SU-DHL-6 (cell line): ENCODE measurements around the gene HSPA1A.

Source experiments
- H2AFZ ChIP-seq: fragments of 200-600 bp; sonication (generic); 2 replicates; pipeline ENCODE4 v1.6.1; 2014; ENCODE audit warnings: low read depth, mild to moderate bottlenecking, moderate library complexity, mixed read lengths, antibody characterized with exemption, low read length; ENCODE audit not compliant: severe bottlenecking
- H3F3A ChIP-seq: fragments of 200-600 bp; shearing (Covaris generic); 2 replicates; pipeline ENCODE4 v1.6.0; 2016; ENCODE audit warnings: antibody characterized with exemption, mild to moderate bottlenecking; ENCODE audit not compliant: insufficient read depth
- H3K27ac ChIP-seq: fragments of 200-600 bp; sonication (generic); 2 replicates; pipeline ENCODE4 v1.5.1; 2016; ENCODE audit warnings: low read depth, mild to moderate bottlenecking, low read length, moderate library complexity, mixed read lengths
- H3K27me3 ChIP-seq: fragments of 200-600 bp; sonication (generic), shearing (Covaris generic); 2 replicates; pipeline ENCODE4 v1.6.0; 2014; ENCODE audit warnings: mild to moderate bottlenecking, low read length
- H3K36me3 ChIP-seq: fragments of 200-600 bp; sonication (generic); 2 replicates; pipeline ENCODE4 v1.6.1; 2014; ENCODE audit warnings: mild to moderate bottlenecking, low read length, mixed read lengths
- H3K4me2 ChIP-seq: fragments of 300-600, 200-600 bp; shearing (Covaris generic), sonication (generic); 2 replicates; pipeline ENCODE4 v1.6.0; 2014; ENCODE audit warnings: low read length, low read depth, mild to moderate bottlenecking; ENCODE audit not compliant: poor library complexity, severe bottlenecking
- H3K4me3 ChIP-seq: fragments of 200-600 bp; sonication (generic); 2 replicates; pipeline ENCODE4 v1.5.1; 2014; ENCODE audit warnings: antibody characterized with exemption, low read length, mild to moderate bottlenecking, mixed read lengths; ENCODE audit not compliant: insufficient read depth, poor library complexity, severe bottlenecking
- H3K79me2 ChIP-seq: fragments of 200-600 bp; sonication (generic); 2 replicates; pipeline ENCODE4 v1.6.1; 2014; ENCODE audit warnings: mild to moderate bottlenecking, low read length, moderate library complexity; ENCODE audit not compliant: insufficient read depth
- H3K9ac ChIP-seq: fragments of 200-600 bp; sonication (generic); 2 replicates; pipeline ENCODE4 v1.7.0; 2014; ENCODE audit warnings: mild to moderate bottlenecking, low read length
- H3K9me2 ChIP-seq: fragments of 200-600 bp; sonication (generic); replicated peaks from 2 replicates; pipeline ENCODE4 v1.6.1; 2014; ENCODE audit warnings: low read length; ENCODE audit not compliant: insufficient read depth
- H3K9me3 ChIP-seq: fragments of 200-600 bp; sonication (generic); 2 replicates; pipeline ENCODE4 v1.6.1; 2014; ENCODE audit warnings: low read length, mixed read lengths; ENCODE audit not compliant: insufficient read depth
- H4K20me1 ChIP-seq: fragments of 200-600 bp; sonication (generic); 2 replicates; pipeline ENCODE4 v1.6.1; 2014; ENCODE audit warnings: low read depth, mild to moderate bottlenecking, antibody characterized with exemption, low read length, moderate library complexity, mixed read lengths
- EZH2phosphoT487 ChIP-seq: fragments of 200-600 bp; sonication (generic), shearing (Covaris generic); conservative IDR thresholded peaks from 2 replicates; pipeline ENCODE4 v1.6.1; 2018; ENCODE audit warnings: mild to moderate bottlenecking, antibody characterized with exemption, low read length, moderate library complexity, mixed read lengths
- TF ChIP-seq, protein P1 (sequence below): fragments of 200-600 bp; sonication (generic); IDR thresholded peaks from one replicate; pipeline ENCODE4 v1.5.1; 2017; ENCODE audit warnings: antibody characterized with exemption, mild to moderate bottlenecking, low read length, moderate library complexity; ENCODE audit not compliant: insufficient read depth, poor library complexity, severe bottlenecking

HSPA1A gene

DNA sequence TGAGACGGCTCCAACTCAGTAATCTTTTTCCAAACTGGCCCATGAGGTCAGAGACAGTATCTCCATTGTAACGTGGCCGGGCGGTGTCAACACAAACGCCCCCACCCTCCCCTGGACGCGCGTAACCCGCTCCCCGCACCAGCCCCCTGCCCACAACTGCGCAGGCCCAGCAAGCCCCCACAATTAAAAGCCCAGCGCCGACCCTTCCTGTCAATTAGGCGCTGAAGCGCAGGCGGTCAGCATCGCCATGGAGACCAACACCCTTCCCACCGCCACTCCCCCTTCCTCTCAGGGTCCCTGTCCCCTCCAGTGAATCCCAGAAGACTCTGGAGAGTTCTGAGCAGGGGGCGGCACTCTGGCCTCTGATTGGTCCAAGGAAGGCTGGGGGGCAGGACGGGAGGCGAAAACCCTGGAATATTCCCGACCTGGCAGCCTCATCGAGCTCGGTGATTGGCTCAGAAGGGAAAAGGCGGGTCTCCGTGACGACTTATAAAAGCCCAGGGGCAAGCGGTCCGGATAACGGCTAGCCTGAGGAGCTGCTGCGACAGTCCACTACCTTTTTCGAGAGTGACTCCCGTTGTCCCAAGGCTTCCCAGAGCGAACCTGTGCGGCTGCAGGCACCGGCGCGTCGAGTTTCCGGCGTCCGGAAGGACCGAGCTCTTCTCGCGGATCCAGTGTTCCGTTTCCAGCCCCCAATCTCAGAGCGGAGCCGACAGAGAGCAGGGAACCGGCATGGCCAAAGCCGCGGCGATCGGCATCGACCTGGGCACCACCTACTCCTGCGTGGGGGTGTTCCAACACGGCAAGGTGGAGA is at the start of gene HSPA1A, which contains the start of gene HSPA1L:
TSS of gene HSPA1A (plus strand) at position 519 of the 814 bp plus-strand sequence. CDS start at position 733, 214 bp downstream.
TSS of gene HSPA1L (minus strand) at position 259 of the 814 bp plus-strand sequence. CDS start 3,311 bp downstream, outside the sequence.
- Histone ChIP-seq H2AFZ (no peak within 1 kb of the TSS), H3K4me2 (no peak within 1 kb of the TSS), H4K20me1 (no peaks in the 10 kb centered on the region), H3K9me3 (no peaks in the 10 kb centered on the region), H3K27me3 (no peaks in the 10 kb centered on the region), H3K9me2 (no peaks in the 10 kb centered on the region), H3K27ac (no peak within 1 kb of the TSS), H3F3A (no peaks in the 10 kb centered on the region), H3K36me3 (no peaks in the 10 kb centered on the region), H3K79me2 (no peaks in the 10 kb centered on the region), H3K9ac (no peak within 1 kb of the TSS), H3K4me3 (no peak within 1 kb of the TSS)
- no peak for TF ChIP-seq EZH2phosphoT487
- TF ChIP-seq, protein P1, sequence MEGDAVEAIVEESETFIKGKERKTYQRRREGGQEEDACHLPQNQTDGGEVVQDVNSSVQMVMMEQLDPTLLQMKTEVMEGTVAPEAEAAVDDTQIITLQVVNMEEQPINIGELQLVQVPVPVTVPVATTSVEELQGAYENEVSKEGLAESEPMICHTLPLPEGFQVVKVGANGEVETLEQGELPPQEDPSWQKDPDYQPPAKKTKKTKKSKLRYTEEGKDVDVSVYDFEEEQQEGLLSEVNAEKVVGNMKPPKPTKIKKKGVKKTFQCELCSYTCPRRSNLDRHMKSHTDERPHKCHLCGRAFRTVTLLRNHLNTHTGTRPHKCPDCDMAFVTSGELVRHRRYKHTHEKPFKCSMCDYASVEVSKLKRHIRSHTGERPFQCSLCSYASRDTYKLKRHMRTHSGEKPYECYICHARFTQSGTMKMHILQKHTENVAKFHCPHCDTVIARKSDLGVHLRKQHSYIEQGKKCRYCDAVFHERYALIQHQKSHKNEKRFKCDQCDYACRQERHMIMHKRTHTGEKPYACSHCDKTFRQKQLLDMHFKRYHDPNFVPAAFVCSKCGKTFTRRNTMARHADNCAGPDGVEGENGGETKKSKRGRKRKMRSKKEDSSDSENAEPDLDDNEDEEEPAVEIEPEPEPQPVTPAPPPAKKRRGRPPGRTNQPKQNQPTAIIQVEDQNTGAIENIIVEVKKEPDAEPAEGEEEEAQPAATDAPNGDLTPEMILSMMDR, result no peak

DNA sequence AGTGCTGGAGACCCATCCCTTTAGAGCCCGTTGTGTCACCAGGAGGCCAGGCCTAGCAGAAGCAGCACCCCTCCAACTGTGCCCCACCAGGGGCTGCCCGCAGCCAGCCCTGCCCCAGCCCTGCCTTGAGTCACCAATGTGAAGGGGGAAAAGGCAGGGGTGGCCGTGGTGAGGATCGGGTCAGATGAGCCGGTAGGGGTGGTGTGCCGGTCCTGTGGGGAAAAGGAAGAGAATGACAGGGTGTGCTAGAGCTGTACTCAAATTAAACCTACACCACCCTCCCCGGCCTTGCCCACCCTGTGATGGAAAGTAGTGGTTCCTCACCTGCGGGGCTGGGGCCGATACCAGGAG is 49.8 kb upstream of the HSPA1A start:
- no peak overlapping the region for H3K9ac ChIP-seq
- H4K20me1 ChIP-seq, result no peaks in the 10 kb centered on the region
- peaks cover 6% of the 10 kb centered on the region; the same call in 1 of the 2 replicates for H3K36me3 ChIP-seq
- peaks cover 8% of the 10 kb centered on the region for H3F3A ChIP-seq
- H3K79me2 ChIP-seq, result no peaks in the 10 kb centered on the region
- no peaks in the 10 kb centered on the region for H3K27me3 ChIP-seq
- no peaks in the 10 kb centered on the region for H3K9me3 ChIP-seq
- no peak overlapping the region for H3K4me2 ChIP-seq
- no peak overlapping the region for H3K4me3 ChIP-seq
- TF ChIP-seq, protein P1, result no peak
- TF ChIP-seq EZH2phosphoT487, result no peak
- no peak overlapping the region for H3K27ac ChIP-seq
- H3K9me2 ChIP-seq, result no peaks in the 10 kb centered on the region
- H2AFZ ChIP-seq, result no peak overlapping the region

DNA sequence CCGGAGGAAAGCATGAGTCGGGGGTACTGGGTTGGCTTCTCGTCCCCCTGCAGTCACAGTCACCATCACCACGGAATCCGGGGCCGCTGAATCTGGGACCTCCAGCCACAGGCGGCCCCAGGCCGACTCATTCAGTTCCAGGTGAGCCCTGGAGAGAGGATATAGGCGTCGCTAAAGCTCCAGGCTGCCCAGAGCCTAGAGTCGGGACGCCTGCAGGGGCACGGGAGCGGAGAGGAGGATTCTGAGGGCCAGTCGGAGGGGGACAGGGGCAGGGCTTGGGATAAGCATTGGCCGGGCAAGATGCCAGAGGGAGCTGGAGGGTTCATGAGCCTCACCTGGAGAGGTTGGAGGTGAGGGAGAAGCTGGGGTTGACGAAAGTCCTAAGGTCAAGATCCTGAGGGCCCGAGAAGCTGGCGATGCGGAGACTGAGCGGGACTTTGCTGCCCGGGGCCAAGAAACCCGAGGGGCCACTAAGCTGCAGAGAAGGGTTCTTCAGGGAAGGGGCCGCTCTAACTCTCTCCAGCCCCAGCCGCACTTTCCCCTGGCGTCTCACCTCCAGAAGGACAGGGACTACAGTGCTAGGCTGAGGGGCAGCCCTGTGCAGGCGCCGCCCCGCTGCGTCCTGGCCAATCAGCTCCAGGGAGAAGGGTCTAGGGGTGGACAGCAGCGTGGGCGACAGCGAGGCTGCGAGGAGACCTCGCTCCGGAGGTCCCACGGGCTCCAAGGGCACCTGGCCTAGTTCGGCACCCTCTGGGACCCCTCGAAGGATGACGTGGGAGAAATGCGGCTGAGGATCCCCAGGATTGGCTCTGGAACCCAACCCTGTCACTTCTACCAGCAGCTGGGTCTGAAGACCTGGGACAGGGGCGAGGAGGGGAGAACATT is 49.2 kb upstream of the HSPA1A start:
- Histone ChIP-seq H4K20me1 (no peaks in the 10 kb centered on the region), H3K36me3 (peaks cover 6% of the 10 kb centered on the region; the same call in 1 of the 2 replicates), H3F3A (peaks cover 8% of the 10 kb centered on the region), H3K9me3 (no peaks in the 10 kb centered on the region), H3K9me2 (no peaks in the 10 kb centered on the region), H2AFZ (no peak overlapping the region), H3K4me3 (no peak overlapping the region), H3K27me3 (no peaks in the 10 kb centered on the region), H3K27ac (no peak overlapping the region), H3K9ac (no peak overlapping the region), H3K4me2 (no peak overlapping the region), H3K79me2 (no peaks in the 10 kb centered on the region)
- TF ChIP-seq, protein P1, result no peak
